HG03457 (cell line): Measurements from ENCODE around the gene WNT4.

Source experiments
- ATAC-seq: cut with Tn5 transposase; IDR thresholded peaks from one replicate; pipeline ENCODE4 v1.9.1; 2021; ENCODE audit warnings: moderate number of reproducible peaks; ENCODE audit not compliant: unreplicated experiment

WNT4 gene

GRCh38 chr1:22089134-22089571 lies 53.7 kb downstream of the WNT4 start:
- ATAC-seq: no peak

GRCh38 chr1:22088331-22088730 lies 54.6 kb downstream of the WNT4 start:
- no peak for ATAC-seq

GRCh38 chr1:22080191-22080590 lies 62.7 kb downstream of the WNT4 start:
- no peak for ATAC-seq

GRCh38 chr1:22078133-22078532 lies 64.8 kb downstream of the WNT4 start:
- no peak for ATAC-seq

DNA sequence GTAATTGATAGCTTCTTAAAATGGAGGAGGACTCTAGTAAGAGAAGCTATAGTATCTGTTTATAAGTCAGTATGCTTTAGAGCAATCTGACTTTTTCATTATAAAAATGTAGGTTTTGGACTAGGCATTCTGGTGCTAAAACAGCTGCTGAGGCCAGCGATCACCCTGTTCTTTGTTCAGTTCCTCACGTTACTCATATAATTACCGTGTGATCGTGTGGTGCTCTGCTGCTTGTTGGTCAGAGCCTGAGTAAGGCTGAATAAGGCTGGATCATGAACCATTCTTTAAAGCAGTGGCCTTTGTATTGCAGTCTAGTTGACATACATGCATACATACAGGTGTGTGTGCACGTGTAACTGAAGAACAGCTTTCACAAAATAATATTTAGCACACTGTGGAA lies 65.2 kb downstream of the WNT4 start:
- no peak for ATAC-seq

DNA sequence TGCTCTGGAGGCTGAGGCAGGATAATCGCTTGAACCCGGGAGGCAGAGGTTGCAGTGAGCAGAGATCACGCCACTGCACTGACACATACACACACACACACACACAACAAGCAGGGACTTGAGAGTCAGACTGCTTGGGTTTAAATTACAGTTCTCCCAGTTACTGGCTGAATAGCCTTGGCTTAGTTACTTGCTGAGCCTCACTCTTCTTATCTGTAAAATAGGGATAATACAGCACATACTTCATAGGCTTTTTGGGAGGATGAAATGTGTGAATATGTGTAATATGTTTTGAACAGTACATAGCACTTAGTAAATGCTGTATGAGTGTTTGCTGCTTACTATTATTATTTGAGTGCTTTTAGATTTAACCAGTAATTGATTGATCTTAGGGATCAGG lies 66.6 kb downstream of the WNT4 start:
- no peak for ATAC-seq

DNA sequence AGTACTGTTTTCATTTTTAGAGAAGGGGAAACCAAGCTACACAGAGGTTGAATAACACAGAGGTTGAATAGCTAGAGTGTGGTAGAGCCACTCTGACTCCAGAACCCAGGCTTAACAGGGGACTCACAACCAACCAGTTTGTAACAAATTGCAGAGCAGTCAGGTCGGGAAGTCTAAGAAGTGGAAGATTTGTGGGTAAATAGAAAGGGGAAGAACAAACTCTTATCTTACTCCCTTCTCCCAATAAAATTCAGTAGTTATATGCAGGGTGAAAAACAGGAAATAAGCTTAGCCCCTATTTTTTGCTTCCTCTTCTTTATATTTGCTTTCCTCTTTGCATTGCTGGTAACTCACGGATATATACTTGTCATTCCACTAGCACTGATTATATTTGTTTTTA lies 67.2 kb downstream of the WNT4 start:
- ATAC-seq: no peak

- ATAC-seq: no peak
Observed at GRCh38 chr1:22074803-22075202, 68.1 kb downstream of the WNT4 start.

- no peak for ATAC-seq
Observed at GRCh38 chr1:22071511-22071910, 71.4 kb downstream of the WNT4 start.
